ENCODE data around the gene TNFAIP8. TPM values are rescaled to one million over a fixed set of nuclear protein-coding genes. Genes with fewer than 3 reads are reported as not detected.

The TNFAIP8 gene
- total and polyA plus RNA-seq, 2 of the 13 experiments (the other 11 are each of a cell fraction or from before 2014, with no cell fraction given), result 6.4 to 11.2 TPM

DNA sequence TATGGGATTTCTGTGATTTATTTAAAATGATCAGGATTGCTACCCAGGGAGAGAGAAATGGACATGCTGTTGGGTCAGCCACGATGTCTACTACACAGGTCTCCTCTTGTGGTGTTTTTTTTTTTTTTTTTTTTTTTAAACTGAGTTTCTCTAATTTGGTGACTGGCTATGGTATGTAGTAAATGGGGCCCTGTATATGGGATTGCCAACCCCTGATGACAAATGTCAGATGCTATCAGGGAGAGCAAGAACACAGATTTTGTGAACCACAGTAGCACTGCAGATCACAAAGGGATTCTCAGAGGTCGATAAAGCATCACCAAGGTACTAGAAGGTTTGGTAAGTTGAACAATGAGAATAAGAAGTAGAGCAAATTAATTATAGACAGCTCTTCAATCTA is 16.5 kb upstream of the TNFAIP8 start (continued):
- TF ChIP-seq BCL3 (CRISPR knock-in tag; IDR thresholded peaks at IDR 0.05) (no peak), ZNF747 (CRISPR knock-in tag; IDR thresholded peaks at IDR 0.05; ENCODE audit: borderline replicate concordance) (no peak), ZSCAN30 (CRISPR knock-in tag; IDR thresholded peaks at IDR 0.05) (no peak), ZNF407 (CRISPR knock-in tag; IDR thresholded peaks at IDR 0.05; ENCODE audit: not compliant biosample characterization) (no peak), MTF1 (CRISPR knock-in tag; IDR thresholded peaks at IDR 0.05) (no peak), CBFB (CRISPR knock-in tag; IDR thresholded peaks at IDR 0.05) (no peak), ZNF775 (CRISPR knock-in tag; IDR thresholded peaks at IDR 0.05; ENCODE audit: borderline replicate concordance) (no peak), ZNF354B (CRISPR knock-in tag; IDR thresholded peaks at IDR 0.05) (no peak), SAFB2 (CRISPR knock-in tag; IDR thresholded peaks at IDR 0.05; ENCODE audit: borderline replicate concordance, low read depth) (no peak), KDM4B (CRISPR knock-in tag; IDR thresholded peaks at IDR 0.05) (no peak), SMYD3 (CRISPR knock-in tag; IDR thresholded peaks at IDR 0.05) (no peak)
- TF ChIP-seq, protein P1, sequence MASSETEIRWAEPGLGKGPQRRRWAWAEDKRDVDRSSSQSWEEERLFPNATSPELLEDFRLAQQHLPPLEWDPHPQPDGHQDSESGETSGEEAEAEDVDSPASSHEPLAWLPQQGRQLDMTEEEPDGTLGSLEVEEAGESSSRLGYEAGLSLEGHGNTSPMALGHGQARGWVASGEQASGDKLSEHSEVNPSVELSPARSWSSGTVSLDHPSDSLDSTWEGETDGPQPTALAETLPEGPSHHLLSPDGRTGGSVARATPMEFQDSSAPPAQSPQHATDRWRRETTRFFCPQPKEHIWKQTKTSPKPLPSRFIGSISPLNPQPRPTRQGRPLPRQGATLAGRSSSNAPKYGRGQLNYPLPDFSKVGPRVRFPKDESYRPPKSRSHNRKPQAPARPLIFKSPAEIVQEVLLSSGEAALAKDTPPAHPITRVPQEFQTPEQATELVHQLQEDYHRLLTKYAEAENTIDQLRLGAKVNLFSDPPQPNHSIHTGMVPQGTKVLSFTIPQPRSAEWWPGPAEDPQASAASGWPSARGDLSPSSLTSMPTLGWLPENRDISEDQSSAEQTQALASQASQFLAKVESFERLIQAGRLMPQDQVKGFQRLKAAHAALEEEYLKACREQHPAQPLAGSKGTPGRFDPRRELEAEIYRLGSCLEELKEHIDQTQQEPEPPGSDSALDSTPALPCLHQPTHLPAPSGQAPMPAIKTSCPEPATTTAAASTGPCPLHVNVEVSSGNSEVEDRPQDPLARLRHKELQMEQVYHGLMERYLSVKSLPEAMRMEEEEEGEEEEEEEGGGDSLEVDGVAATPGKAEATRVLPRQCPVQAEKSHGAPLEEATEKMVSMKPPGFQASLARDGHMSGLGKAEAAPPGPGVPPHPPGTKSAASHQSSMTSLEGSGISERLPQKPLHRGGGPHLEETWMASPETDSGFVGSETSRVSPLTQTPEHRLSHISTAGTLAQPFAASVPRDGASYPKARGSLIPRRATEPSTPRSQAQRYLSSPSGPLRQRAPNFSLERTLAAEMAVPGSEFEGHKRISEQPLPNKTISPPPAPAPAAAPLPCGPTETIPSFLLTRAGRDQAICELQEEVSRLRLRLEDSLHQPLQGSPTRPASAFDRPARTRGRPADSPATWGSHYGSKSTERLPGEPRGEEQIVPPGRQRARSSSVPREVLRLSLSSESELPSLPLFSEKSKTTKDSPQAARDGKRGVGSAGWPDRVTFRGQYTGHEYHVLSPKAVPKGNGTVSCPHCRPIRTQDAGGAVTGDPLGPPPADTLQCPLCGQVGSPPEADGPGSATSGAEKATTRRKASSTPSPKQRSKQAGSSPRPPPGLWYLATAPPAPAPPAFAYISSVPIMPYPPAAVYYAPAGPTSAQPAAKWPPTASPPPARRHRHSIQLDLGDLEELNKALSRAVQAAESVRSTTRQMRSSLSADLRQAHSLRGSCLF (CRISPR knock-in tag; IDR thresholded peaks at IDR 0.05; ENCODE audit: borderline replicate concordance), result no peak

All from HepG2 (cell line).